ENCODE results near the gene PTGR1. TPM values are rescaled to one million over a fixed set of nuclear protein-coding genes. Genes with fewer than 3 reads are reported as not detected.

PTGR1 gene
- total RNA-seq, 1 donor from 2014 or later, result 67.9 TPM

DNA sequence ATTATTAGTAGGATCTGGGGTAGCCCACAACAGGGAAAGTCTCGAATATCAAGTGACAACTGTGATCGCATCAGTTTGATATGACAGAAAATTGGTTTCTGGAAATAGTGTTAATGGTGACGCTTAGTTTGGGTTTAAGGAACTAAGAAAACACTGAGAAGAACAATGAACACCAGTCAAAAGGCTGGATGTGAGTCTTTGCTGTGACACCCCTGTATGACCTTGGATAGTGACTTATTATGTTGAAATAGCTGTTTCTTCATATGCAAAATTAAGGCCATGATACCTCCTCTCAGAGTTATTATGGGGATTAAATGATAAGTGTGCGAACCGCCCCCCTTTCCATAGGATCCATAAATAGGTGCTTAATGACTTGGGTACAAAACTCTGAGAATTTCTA lies 32.6 kb upstream of the PTGR1 start:
- DNase-seq (ENCODE audit: low read depth) (peak; percentile 15), FAIRE-seq (no peak)
- TF ChIP-seq, protein P1, sequence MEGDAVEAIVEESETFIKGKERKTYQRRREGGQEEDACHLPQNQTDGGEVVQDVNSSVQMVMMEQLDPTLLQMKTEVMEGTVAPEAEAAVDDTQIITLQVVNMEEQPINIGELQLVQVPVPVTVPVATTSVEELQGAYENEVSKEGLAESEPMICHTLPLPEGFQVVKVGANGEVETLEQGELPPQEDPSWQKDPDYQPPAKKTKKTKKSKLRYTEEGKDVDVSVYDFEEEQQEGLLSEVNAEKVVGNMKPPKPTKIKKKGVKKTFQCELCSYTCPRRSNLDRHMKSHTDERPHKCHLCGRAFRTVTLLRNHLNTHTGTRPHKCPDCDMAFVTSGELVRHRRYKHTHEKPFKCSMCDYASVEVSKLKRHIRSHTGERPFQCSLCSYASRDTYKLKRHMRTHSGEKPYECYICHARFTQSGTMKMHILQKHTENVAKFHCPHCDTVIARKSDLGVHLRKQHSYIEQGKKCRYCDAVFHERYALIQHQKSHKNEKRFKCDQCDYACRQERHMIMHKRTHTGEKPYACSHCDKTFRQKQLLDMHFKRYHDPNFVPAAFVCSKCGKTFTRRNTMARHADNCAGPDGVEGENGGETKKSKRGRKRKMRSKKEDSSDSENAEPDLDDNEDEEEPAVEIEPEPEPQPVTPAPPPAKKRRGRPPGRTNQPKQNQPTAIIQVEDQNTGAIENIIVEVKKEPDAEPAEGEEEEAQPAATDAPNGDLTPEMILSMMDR (IDR thresholded peaks at IDR 0.05; ENCODE audit: insufficient read depth, low read length, severe bottlenecking), result no peak
- H3K27me3 ChIP-seq (ENCODE audit: control insufficient read depth, insufficient read depth, low read length), result no peaks in the 10 kb centered on the region
- H3K36me3 ChIP-seq (ENCODE audit: control insufficient read depth, insufficient read depth, low read length), result no peaks in the 10 kb centered on the region
- H3K4me3 ChIP-seq (ENCODE audit: low read depth, low read length), result peak overlapping the region; percentile 94

DNA sequence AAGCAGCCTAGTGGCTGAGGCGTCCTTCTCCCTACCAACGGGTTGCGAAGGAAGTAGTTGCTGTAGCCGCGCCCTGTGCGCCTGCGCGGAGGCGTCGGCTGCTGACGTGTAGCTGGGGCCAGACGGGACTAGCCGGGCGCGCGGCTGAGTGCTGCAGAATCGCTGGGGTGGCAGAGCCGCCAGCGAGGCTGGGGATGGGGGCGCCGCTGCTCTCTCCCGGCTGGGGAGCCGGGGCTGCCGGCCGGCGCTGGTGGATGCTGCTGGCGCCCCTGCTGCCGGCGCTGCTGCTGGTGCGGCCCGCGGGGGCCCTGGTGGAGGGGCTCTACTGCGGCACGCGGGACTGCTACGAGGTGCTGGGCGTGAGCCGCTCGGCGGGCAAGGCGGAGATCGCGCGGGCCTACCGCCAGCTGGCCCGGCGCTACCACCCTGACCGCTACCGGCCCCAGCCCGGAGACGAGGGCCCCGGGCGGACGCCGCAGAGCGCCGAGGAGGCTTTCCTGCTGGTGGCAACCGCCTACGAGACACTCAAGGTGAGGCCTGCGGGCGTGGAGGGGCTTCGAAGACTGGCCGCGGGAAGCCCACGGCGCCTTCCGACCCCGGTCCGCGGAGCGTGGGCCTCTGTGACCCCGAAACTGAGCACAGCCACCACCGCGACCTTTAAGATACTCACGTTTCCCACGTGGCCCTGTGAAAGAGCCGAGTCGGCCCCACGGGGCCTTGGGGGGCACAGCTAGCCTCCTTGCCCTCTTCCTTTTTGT lies 31.9 kb upstream of the PTGR1 start, which contains the start of gene DNAJC25:
Gene DNAJC25 (plus strand): TSS at position 121 of the 758 bp plus-strand sequence. CDS start 74 bp downstream, at position 195.
- no peaks in the 10 kb centered on the region for H3K27me3 ChIP-seq (ENCODE audit: control insufficient read depth, insufficient read depth, low read length)
- FAIRE-seq (no peak), DNase-seq (ENCODE audit: low read depth) (peak; percentile 97)
- no peaks in the 10 kb centered on the region for H3K36me3 ChIP-seq (ENCODE audit: control insufficient read depth, insufficient read depth, low read length)
- TF ChIP-seq, protein P1 (IDR thresholded peaks at IDR 0.05; ENCODE audit: insufficient read depth, low read length, severe bottlenecking), result no peak
- H3K4me3 ChIP-seq (ENCODE audit: low read depth, low read length), result peak within 1 kb of the TSS; percentile 94

DNA sequence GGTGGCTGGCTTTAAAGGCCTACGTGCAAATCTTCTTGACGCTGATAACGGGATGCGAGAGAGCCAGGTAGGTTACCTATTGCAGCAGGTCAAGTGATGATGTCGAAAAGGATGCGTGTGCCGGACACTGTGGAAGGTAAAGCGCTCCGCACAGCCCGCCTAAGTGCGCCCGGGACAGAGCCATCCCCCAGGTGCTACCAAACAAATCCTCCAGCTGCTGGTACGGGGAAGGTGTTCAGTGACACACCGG lies 31.4 kb upstream of the PTGR1 start:
- Histone ChIP-seq H3K27me3 (ENCODE audit: control insufficient read depth, insufficient read depth, low read length) (no peaks in the 10 kb centered on the region), H3K36me3 (ENCODE audit: control insufficient read depth, insufficient read depth, low read length) (no peaks in the 10 kb centered on the region), H3K4me3 (ENCODE audit: low read depth, low read length) (peak overlapping the region; percentile 94)
- FAIRE-seq (peak; percentile 91), DNase-seq (ENCODE audit: low read depth) (no peak)
- TF ChIP-seq, protein P1 (IDR thresholded peaks at IDR 0.05; ENCODE audit: insufficient read depth, low read length, severe bottlenecking), result no peak

DNA sequence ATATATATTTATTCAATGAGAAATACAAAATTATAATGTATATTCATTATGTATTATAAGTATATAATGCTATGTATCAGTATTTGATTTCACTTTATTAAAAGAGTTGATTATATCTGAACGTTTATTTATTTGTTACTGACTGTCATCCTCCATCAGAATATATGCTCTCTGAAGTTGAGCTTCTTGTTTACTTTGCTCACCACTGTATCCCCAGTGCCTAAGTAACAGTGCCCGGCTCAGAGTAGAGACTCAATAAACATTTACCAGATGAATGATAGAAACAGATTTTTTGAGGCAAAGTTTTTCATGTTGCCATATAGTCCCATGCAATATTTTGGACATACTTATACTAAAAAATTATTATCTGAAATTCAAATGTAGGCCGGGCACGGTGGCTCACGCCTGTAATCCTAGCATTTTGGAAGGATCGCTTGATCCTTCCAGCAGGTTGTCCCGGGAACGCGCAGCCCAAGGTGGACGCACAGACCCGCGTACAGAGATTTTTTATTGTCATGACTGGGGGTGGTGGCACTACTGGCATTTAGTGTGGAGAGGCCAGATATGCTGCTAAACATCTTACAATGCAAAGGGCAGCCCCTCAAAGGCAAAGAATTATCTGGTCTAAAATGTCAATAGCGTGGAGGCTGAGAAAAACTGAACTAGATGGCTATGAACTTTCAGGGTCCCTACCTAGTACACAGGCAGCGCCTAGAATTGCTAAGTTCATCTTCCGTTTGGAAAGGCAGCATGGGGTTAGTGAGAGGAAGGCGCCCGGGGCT lies 30.9 kb upstream of the PTGR1 start:
- H3K36me3 ChIP-seq (ENCODE audit: control insufficient read depth, insufficient read depth, low read length), result no peaks in the 10 kb centered on the region
- FAIRE-seq (no peak), DNase-seq (ENCODE audit: low read depth) (no peak)
- peak overlapping the region; percentile 94 for H3K4me3 ChIP-seq (ENCODE audit: low read depth, low read length)
- TF ChIP-seq, protein P1 (IDR thresholded peaks at IDR 0.05; ENCODE audit: insufficient read depth, low read length, severe bottlenecking), result no peak
- H3K27me3 ChIP-seq (ENCODE audit: control insufficient read depth, insufficient read depth, low read length), result no peaks in the 10 kb centered on the region

DNA sequence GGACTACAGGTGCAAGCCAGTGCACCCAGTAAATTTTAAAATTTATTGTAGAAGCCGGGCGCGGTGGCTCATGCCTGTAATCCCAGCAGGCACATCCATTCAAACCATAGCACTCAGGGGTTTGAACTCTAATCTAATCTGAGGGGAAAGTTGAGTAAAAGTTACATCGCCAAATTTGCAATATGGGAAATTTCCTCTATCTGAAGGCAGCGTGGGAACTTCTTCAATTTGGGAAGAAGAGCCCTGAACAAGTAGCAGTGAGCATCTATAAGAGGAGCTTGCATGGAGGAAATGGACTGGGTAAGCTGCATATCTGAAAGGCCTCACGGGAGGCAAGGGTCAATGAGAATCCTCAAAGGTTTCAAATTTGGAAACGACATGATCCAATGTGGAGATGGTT lies 29.0 kb upstream of the PTGR1 start:
- DNase-seq (ENCODE audit: low read depth), result no peak
- FAIRE-seq, result no peak
- H3K4me3 ChIP-seq (ENCODE audit: low read depth, low read length), result no peak overlapping the region
- no peaks in the 10 kb centered on the region for H3K27me3 ChIP-seq (ENCODE audit: control insufficient read depth, insufficient read depth, low read length)
- TF ChIP-seq, protein P1 (IDR thresholded peaks at IDR 0.05; ENCODE audit: insufficient read depth, low read length, severe bottlenecking), result no peak
- H3K36me3 ChIP-seq (ENCODE audit: control insufficient read depth, insufficient read depth, low read length), result no peaks in the 10 kb centered on the region

All from bronchial epithelial cell (primary cell).